GM19395 (cell line): Measurements from ENCODE around the gene TECR.

Experiments
- ATAC-seq: cut with Tn5 transposase; IDR thresholded peaks from one replicate; pipeline ENCODE4 v1.9.1; 2021; ENCODE audit warnings: mild to moderate bottlenecking, moderate library complexity; ENCODE audit not compliant: unreplicated experiment

The TECR gene

DNA sequence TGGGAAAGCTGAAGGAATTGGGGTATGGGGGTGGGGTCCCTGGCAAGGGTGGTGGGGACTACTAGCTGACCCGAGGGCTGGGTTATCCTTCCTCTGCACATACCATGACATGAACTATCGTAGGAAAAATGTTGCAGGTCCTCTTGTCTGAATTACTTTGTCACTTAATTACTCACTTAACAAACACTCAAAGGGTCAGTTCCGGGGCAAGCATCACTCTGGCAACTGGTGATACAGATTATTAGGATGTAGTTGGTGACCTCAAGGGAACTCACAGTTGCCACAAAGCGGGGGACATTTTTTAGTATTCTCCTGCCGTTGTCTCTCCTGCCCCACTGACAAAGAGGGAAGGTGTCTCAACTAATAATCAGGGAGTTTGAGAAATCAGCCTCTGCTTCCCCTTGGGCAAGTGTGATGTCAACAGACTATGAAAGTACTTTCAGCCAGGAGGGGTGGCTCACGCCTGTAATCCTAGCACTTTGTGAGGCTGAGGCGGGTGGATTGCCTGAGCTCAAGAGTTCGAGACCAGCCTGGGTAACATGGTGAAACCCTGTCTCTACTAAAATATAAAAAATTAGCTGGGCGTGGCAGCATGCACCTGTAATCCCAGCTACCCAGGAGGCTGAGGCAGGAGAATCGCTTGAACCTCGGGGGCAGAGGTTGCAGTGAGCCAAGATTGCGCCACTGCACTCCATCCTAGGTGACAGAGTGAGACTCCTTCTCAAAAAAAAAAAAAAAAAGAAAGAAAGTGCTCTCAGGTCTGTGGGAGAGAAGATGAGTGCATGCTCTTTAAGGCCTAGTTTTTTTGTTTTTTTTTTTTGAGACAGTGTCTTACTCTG lies 21.5 kb upstream of the TECR start:
- no peak for ATAC-seq

GRCh38 chr19:14510311-14511228 lies 18.8 kb upstream of the TECR start:
- ATAC-seq: no peak

- ATAC-seq: no peak
These were observed 18.2 kb upstream of the TECR start for GRCh38 chr19:14511229-14511593.

- ATAC-seq: no peak
These were observed 16.9 kb upstream of the TECR start for GRCh38 chr19:14512406-14512961.

DNA sequence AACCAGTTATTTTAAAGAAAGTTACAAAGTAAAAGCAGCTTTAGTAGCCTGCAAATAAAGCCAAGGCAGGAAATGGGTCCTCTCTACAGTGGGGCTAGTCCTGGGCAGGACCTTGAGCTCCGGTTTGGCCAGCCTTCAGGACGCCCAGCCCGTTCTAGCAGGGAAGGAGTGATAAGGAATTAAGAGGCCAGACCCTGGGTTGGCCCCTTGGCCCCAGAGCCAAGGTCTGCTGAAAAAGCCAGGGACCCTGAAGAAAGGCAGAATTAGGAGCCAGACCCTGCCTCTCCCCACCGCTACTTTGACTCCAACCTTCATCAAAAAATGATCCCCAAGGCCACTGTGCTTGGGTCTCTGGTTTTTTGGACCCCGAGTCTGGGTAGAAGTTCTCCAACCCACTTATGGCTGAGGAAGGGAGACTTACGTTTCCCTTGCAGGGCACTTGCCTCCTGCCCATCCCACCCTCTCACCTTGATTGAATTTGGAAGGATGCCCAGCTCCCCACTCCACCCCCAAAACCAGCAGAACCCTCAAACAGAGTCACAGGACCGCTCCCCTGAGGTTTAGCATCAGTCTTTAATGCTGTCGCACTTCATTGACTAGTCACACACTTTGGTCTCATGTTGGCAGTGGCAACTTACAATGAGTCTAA lies 15.1 kb upstream of the TECR start:
- no peak for ATAC-seq

- no peak for ATAC-seq
These were observed 13.8 kb upstream of the TECR start for GRCh38 chr19:14515501-14516047.

- no peak for ATAC-seq
These were observed 13.3 kb upstream of the TECR start for GRCh38 chr19:14516048-14516534.

DNA sequence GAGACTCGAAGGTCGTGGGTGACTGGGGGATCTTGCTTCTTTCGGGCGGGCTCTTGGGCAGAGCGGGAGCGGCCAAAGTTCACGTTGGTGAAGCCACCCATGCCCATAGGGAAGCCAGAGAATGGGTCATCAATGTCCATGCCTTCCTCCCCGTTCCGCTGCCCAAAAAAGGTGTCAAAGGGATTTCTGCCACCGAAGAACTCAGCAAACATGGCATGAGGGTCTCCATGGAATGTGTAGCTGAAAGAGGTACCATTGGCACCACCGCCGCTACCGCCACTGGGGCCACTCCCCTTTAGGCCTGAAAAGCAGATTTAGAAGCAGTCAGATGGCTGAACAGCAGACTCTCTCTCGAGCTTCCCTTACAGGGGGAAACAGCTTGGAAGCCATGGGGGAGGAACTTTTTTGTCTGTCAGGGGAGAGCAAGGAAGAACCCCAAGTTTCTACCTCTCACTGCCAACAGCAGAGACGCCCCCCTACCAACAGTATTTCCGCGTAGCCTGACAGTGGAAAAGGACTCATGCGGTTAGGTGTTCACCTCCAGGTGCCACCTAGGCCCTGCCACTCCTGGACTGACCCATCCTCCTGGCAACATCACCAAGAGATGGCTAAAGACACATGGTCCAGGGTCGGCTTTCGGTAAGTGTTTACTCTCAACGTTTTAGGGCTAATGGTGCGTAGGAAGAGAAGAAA lies 12.5 kb upstream of the TECR start:
- ATAC-seq: no peak

DNA sequence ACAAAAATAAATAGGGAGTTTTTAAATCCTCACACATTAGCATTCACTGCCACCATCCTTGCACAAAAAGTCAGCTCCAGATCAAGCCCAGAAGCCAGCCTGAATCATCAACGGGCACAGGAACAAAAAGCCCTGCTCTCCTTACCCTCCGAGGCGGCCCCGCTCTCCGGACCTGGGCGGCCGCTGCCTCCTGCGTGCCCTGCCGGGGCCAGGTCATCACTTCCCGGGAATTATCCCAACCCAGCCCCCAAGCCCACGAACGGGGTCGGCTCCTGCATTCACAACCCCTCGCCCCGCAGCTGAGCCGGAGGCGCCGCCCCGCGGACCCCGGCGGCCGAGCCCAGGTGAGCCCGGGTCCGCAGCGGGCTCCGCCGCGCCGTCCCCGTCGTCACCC lies 12.0 kb upstream of the TECR start:
- peak; percentile 1 for ATAC-seq

DNA sequence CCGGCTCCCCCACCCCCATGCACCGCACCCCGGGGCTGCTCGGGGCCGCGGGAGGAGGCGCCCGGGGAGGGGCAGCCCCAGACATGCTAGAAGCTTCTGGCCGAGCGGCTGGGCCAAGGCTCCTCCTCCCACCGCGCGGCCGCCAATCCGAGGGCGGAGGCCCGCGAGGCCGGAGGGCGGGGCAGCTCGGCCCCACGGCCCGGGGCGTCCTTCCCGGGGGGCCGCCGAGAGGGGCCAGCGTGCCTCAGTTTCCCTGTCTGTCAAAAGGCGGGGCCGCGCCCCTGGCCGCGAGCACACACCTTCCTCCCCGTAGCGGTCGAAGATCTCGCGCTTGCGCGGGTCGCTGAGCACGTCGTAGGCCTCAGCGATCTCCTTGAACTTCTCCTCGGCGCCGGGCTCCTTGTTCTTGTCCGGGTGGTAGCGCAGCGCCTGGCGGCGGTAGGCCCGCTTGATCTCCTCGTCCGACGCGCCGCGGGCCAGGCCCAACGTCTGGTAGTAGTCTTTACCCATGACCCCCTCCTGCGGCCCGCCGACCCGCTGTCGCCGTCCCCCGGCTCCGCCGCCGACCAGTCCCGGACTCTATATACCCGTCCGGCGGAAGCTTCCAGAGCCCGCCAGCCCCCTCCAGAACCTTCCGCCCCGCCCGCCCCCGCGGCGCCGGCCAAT lies 11.4 kb upstream of the TECR start, which contains the start of gene DNAJB1:
DNAJB1 (minus strand) TSS at position 558 of the 666 bp plus-strand sequence; CDS start at position 510, 48 bp downstream.
- peak; percentile 57 for ATAC-seq

DNA sequence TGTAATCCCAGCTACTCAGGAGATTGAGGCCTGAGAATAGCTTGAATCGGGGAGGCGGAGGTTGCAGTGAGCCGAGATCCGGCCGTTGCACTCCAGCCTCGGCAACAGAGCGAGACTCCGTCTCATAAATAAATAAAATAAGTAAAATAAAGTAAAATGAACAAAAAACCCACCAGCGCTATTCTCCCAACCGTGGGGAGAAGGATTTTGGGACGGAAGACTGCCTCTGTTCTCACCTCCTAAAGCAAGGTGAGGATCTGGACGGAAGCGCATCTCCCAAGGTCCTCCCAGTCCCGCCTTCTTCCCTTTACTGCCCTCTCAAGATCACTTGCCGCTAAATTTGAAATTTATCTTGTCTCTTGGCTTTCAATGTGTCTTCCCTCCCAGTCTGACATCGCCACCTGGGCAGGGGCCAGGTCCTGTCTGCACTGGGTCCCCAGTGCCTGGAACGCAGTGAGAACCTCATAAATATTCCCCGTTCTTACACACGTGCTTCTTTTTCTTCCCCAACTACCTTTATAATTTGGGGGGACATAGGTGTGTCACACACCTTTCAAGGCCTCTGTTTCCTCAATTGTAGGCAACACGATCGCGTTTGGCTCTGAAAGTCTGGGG lies 10.0 kb upstream of the TECR start:
- no peak for ATAC-seq

GRCh38 chr19:14519860-14520407 lies 9.5 kb upstream of the TECR start:
- ATAC-seq: no peak

- no peak for ATAC-seq
These were observed 8.9 kb upstream of the TECR start for GRCh38 chr19:14520543-14520942.

GRCh38 chr19:14525729-14526128 lies 3.7 kb upstream of the TECR start:
- ATAC-seq: no peak

DNA sequence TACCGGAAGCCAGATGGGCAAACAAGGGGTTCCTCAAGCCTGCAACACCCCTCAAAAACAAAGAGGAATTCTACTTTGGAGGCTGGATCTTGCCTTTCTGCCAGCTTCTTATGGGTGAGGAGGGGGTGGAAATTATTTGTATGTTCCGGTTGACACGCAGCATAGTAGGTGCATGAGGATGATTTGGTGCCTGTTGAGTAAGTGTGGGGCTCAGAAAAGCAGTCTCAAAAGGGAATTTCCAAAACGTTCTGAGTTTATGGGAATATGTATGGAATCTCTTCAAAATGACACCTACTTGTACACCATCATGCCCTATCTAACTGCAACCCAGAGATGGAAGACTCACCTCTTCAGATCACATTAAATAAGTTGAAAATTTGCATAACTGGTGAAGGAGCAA lies 3.0 kb upstream of the TECR start:
- no peak for ATAC-seq

DNA sequence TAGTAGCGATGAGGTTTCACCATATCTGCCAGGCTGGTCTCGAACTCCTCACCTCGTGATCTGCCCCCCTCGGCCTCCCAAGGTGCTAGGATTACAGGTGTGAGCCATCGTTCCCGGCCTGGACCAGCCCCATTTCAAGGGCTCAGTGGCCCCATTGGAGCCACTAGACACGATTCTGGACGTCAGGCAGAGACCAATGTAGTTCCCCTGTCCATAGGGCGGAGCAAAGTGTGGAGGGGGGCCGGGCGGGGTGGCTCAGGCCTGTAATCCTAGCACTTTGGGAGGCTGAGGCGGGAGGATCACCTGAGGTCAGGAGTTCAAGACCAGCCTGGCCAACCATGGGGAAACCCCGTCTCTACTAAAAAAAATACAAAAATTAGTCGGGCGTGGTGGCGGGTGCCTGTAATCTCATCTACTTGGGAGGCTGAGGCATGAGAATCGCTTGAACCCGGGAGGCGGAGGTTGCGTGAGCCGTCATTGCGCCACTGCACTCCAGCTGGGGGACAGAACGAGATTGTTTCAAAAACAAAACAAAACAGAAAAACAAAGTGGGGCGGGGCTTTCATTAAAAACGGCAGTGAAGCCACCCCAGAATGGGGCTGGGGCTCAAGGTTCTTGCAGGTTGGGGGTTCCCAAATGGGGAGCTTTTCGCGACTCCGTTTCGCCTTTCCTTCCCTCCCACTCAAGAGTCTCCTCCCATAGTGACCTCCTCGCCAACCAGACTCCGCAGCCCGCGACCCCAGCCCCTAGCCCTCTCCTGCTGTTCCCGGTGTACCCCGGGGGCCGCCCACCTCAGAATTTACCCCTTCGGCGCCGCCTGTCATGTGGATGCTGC lies 758 bp upstream of the TECR start:
- ATAC-seq: no peak

DNA sequence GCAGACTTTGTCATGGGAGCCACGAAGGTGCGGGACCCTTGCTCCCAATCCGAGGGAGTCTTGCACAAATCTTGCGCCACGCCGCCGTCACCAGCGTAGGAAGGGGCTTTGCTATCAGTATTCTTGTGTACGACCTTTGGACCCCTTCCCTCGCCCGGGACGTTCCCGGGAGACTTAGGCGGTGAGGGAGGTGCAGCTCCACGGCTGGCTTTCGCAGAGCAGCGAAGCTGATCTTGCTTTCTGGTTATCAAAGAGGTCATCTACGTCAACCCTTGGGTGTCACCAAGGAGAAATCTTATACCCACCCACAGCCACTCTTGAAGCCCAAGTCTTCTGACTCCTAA lies 583 bp downstream of the TECR start:
- ATAC-seq: peak; percentile 3

DNA sequence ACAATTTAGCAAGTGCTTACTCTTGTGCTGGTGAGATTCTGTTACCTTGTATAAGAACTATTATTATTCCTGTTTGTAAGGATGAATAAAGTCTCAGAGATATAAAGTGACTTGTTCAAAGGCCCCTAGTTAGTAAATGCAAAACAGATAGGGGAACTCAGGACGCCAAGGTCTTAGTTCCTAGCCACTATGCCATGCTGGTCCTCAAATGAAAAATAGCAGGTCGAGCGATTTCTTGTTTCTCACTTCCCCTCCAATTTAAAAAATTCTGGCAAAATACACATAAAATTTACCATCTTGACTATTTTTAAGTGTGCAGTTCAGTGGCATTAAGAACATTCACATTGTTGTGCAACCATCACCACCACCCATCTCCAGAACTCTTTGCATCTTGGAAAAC lies 1.1 kb downstream of the TECR start:
- ATAC-seq: no peak
